ENCODE results near the gene CHMP6. TPM values are rescaled to one million over a fixed set of nuclear protein-coding genes. Genes with fewer than 3 reads are reported as not detected.

Gene CHMP6
- total RNA-seq, 3 donors from 2014 or later: 18.6 to 30.2 (median 27.7) TPM

GRCh38 chr17:80948976-80949450, 42.6 kb upstream of the CHMP6 start:
- intact Hi-C loops (cut with DNase I; ENCODE audit: low total_unique reads): no loop called here
- TF ChIP-seq POLR2A (IDR thresholded peaks at IDR 0.05) (no peak), CTCF (IDR thresholded peaks at IDR 0.05) (no peak), POLR2AphosphoS5 (IDR thresholded peaks at IDR 0.05) (no peak)
- DNase-seq (ENCODE audit: low spot score in 2 of 2): no peak
- H3K9me3 ChIP-seq: no peaks in the 10 kb centered on the region
- no peaks in the 10 kb centered on the region for H3K36me3 ChIP-seq
- no peak overlapping the region for H3K27ac ChIP-seq
- no peaks in the 10 kb centered on the region for H3K27me3 ChIP-seq
- H3K4me1 ChIP-seq: no peaks in the 10 kb centered on the region
- no peak overlapping the region for H3K4me3 ChIP-seq

- Histone ChIP-seq H3K9me3 (no peaks in the 10 kb centered on the region), H3K27ac (no peak overlapping the region), H3K4me3 (no peak overlapping the region), H3K36me3 (no peaks in the 10 kb centered on the region), H3K4me1 (no peaks in the 10 kb centered on the region), H3K27me3 (no peaks in the 10 kb centered on the region)
- intact Hi-C loops (cut with DNase I; ENCODE audit: low total_unique reads): no loop called here
- no peak for DNase-seq (ENCODE audit: low spot score in 2 of 2)
- TF ChIP-seq POLR2A (IDR thresholded peaks at IDR 0.05) (no peak), POLR2AphosphoS5 (IDR thresholded peaks at IDR 0.05) (no peak), CTCF (IDR thresholded peaks at IDR 0.05) (no peak)
These were observed 41.9 kb upstream of the CHMP6 start for GRCh38 chr17:80949451-80950421.

GRCh38 chr17:80950466-80951120, 41.0 kb upstream of the CHMP6 start:
- no peaks in the 10 kb centered on the region for H3K9me3 ChIP-seq
- intact Hi-C loops (cut with DNase I; ENCODE audit: low total_unique reads): no loop called here
- no peak overlapping the region for H3K27ac ChIP-seq
- TF ChIP-seq CTCF (IDR thresholded peaks at IDR 0.05) (no peak), POLR2A (IDR thresholded peaks at IDR 0.05) (no peak), POLR2AphosphoS5 (IDR thresholded peaks at IDR 0.05) (no peak)
- H3K4me3 ChIP-seq: no peak overlapping the region
- no peaks in the 10 kb centered on the region for H3K36me3 ChIP-seq
- DNase-seq (ENCODE audit: low spot score in 2 of 2): no peak
- H3K27me3 ChIP-seq: no peaks in the 10 kb centered on the region
- H3K4me1 ChIP-seq: no peaks in the 10 kb centered on the region

- H3K4me1 ChIP-seq: no peaks in the 10 kb centered on the region
- intact Hi-C loops (cut with DNase I; ENCODE audit: low total_unique reads): no loop called here
- no peaks in the 10 kb centered on the region for H3K9me3 ChIP-seq
- no peaks in the 10 kb centered on the region for H3K27me3 ChIP-seq
- no peak overlapping the region for H3K4me3 ChIP-seq
- TF ChIP-seq POLR2A (IDR thresholded peaks at IDR 0.05) (no peak), POLR2AphosphoS5 (IDR thresholded peaks at IDR 0.05) (no peak), CTCF (IDR thresholded peaks at IDR 0.05) (no peak)
- no peak overlapping the region for H3K27ac ChIP-seq
- no peak for DNase-seq (ENCODE audit: low spot score in 2 of 2)
- H3K36me3 ChIP-seq: no peaks in the 10 kb centered on the region
These were observed 40.2 kb upstream of the CHMP6 start for GRCh38 chr17:80951121-80952090.

Data from breast epithelium (tissue), 4 donors.